ENCODE measurements around the gene TMEM259.

DNA sequence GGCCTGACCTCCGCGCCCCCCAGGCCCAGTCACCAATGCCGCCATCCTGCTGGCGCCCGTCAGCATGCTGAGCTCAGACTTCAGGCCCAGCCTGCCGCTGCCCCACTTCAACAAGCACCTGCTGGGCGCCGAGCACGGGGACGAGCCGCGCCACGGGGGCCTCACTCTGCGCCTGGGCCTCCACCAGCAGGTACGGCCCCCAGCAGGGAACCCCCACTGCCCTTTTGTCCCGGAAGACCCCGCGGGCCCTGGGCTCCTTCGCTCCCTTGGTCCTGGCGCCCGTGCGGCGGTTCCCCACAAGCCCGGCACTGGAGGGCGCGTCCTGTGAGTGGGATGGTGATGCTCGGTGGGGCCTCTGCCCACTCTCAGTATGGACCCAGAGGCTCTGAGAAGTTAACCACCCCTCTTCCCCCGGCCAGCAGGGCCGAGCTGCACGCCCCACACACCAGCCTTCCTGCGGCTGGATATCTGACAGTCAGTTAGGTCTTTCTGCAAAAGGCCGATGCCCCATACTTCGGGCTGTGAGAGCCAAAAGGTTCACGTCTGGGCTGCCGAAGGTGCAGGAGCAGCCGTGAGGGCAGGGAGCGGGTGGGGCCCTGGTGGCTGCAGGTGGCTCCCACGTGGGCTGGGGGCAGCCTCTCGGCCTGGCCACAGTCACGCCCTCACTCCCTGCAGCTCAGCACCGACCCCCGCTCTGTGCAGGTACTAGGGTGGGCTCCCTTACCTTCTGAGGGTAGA is 28.8 kb downstream of the TMEM259 start:
- TF ChIP-seq, protein P1, sequence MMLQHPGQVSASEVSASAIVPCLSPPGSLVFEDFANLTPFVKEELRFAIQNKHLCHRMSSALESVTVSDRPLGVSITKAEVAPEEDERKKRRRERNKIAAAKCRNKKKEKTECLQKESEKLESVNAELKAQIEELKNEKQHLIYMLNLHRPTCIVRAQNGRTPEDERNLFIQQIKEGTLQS (IDR thresholded peaks at IDR 0.05), result no peak
- no peak for TF ChIP-seq POLR2A (IDR thresholded peaks at IDR 0.05; ENCODE audit: borderline replicate concordance, extremely low read depth, insufficient read depth, insufficient read length)
- no peak for TF ChIP-seq POLR2AphosphoS5 (IDR thresholded peaks at IDR 0.05; ENCODE audit: low read depth, low read length)
- TF ChIP-seq, protein P2, sequence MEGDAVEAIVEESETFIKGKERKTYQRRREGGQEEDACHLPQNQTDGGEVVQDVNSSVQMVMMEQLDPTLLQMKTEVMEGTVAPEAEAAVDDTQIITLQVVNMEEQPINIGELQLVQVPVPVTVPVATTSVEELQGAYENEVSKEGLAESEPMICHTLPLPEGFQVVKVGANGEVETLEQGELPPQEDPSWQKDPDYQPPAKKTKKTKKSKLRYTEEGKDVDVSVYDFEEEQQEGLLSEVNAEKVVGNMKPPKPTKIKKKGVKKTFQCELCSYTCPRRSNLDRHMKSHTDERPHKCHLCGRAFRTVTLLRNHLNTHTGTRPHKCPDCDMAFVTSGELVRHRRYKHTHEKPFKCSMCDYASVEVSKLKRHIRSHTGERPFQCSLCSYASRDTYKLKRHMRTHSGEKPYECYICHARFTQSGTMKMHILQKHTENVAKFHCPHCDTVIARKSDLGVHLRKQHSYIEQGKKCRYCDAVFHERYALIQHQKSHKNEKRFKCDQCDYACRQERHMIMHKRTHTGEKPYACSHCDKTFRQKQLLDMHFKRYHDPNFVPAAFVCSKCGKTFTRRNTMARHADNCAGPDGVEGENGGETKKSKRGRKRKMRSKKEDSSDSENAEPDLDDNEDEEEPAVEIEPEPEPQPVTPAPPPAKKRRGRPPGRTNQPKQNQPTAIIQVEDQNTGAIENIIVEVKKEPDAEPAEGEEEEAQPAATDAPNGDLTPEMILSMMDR (IDR thresholded peaks at IDR 0.05 in 2 of 3, conservative IDR thresholded peaks at IDR 0.05 in 1 of 3; ENCODE audit: borderline replicate concordance in 1 of 3, insufficient read depth in 1 of 3, low read depth in 2 of 3, low read length in 2 of 3), result no peak
- no peak for TF ChIP-seq TCF7L2 (IDR thresholded peaks at IDR 0.05; ENCODE audit: borderline replicate concordance, extremely low read depth, insufficient read depth, insufficient read length)
- TF ChIP-seq, protein P3, sequence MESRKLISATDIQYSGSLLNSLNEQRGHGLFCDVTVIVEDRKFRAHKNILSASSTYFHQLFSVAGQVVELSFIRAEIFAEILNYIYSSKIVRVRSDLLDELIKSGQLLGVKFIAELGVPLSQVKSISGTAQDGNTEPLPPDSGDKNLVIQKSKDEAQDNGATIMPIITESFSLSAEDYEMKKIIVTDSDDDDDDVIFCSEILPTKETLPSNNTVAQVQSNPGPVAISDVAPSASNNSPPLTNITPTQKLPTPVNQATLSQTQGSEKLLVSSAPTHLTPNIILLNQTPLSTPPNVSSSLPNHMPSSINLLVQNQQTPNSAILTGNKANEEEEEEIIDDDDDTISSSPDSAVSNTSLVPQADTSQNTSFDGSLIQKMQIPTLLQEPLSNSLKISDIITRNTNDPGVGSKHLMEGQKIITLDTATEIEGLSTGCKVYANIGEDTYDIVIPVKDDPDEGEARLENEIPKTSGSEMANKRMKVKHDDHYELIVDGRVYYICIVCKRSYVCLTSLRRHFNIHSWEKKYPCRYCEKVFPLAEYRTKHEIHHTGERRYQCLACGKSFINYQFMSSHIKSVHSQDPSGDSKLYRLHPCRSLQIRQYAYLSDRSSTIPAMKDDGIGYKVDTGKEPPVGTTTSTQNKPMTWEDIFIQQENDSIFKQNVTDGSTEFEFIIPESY (IDR thresholded peaks at IDR 0.05; ENCODE audit: extremely low read depth, insufficient replicate concordance, low read length), result no peak
- TF ChIP-seq, protein P4, sequence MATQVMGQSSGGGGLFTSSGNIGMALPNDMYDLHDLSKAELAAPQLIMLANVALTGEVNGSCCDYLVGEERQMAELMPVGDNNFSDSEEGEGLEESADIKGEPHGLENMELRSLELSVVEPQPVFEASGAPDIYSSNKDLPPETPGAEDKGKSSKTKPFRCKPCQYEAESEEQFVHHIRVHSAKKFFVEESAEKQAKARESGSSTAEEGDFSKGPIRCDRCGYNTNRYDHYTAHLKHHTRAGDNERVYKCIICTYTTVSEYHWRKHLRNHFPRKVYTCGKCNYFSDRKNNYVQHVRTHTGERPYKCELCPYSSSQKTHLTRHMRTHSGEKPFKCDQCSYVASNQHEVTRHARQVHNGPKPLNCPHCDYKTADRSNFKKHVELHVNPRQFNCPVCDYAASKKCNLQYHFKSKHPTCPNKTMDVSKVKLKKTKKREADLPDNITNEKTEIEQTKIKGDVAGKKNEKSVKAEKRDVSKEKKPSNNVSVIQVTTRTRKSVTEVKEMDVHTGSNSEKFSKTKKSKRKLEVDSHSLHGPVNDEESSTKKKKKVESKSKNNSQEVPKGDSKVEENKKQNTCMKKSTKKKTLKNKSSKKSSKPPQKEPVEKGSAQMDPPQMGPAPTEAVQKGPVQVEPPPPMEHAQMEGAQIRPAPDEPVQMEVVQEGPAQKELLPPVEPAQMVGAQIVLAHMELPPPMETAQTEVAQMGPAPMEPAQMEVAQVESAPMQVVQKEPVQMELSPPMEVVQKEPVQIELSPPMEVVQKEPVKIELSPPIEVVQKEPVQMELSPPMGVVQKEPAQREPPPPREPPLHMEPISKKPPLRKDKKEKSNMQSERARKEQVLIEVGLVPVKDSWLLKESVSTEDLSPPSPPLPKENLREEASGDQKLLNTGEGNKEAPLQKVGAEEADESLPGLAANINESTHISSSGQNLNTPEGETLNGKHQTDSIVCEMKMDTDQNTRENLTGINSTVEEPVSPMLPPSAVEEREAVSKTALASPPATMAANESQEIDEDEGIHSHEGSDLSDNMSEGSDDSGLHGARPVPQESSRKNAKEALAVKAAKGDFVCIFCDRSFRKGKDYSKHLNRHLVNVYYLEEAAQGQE (IDR thresholded peaks at IDR 0.05; ENCODE audit: low read depth), result no peak
- TF ChIP-seq RAD21 (IDR thresholded peaks at IDR 0.05; ENCODE audit: low read depth), result no peak
- no peak for TF ChIP-seq YY1 (IDR thresholded peaks at IDR 0.05; ENCODE audit: extremely low read depth, insufficient replicate concordance, low read depth, low read length)
- no peak for TF ChIP-seq EZH2 (IDR thresholded peaks at IDR 0.05)
- no peak for TF ChIP-seq SIN3A (IDR thresholded peaks at IDR 0.05; ENCODE audit: low read depth)

All from HCT116 (cell line).